Mesenchymal stem cell (in vitro differentiated cells and primary cell): ENCODE data around the gene PLEKHJ1.

Experiments
- DNase-seq: peaks from one replicate; pipeline ENCODE4 v3.0.0-alpha.2; 2013
- H2AFZ ChIP-seq: one replicate; pipeline ENCODE4 v1.6.1; 2013; ENCODE audit warnings: low read depth, mild to moderate bottlenecking, control low read depth, inconsistent platforms, low read length, moderate library complexity
- H2AK5ac ChIP-seq: 2 replicates; pipeline ENCODE4 v1.6.1; 2013; ENCODE audit warnings: low read length, moderate library complexity, mild to moderate bottlenecking, inconsistent platforms; ENCODE audit not compliant: severe bottlenecking
- H2BK120ac ChIP-seq: one replicate; pipeline ENCODE4 v1.6.1; 2013; ENCODE audit warnings: low read depth, mild to moderate bottlenecking, inconsistent platforms, low read length, moderate library complexity
- H2BK12ac ChIP-seq, 2 experiments: one replicate each; pipeline ENCODE4 v1.6.1; 2013; ENCODE audit warnings: inconsistent platforms in 2 of 2, low read length in 2 of 2, mild to moderate bottlenecking in 2 of 2, moderate library complexity in 2 of 2, control low read depth in 1 of 2
- H2BK15ac ChIP-seq: one replicate; pipeline ENCODE4 v1.6.1; 2013; ENCODE audit warnings: mild to moderate bottlenecking, low read depth, inconsistent platforms; ENCODE audit not compliant: poor library complexity, severe bottlenecking
- H2BK5ac ChIP-seq: 2 replicates; pipeline ENCODE4 v1.6.1; 2013; ENCODE audit warnings: low read depth, mild to moderate bottlenecking, low read length, control low read depth, inconsistent platforms; ENCODE audit not compliant: poor library complexity, severe bottlenecking
- H3K14ac ChIP-seq, 2 experiments: one replicate each; pipeline ENCODE4 v1.6.1; 2013; ENCODE audit warnings: inconsistent platforms in 2 of 2, low read length in 2 of 2, control low read depth in 1 of 2, mild to moderate bottlenecking in 1 of 2, moderate library complexity in 1 of 2
- H3K18ac ChIP-seq, 2 experiments: one replicate each; pipeline ENCODE4 v1.6.1; 2013; ENCODE audit warnings: inconsistent platforms in 2 of 2, low read length in 2 of 2, control low read depth in 1 of 2, low read depth in 1 of 2, mild to moderate bottlenecking in 1 of 2
- H3K23ac ChIP-seq, 2 experiments: one replicate each; pipeline ENCODE4 v1.6.1; 2013; ENCODE audit warnings: inconsistent platforms in 2 of 2, low read length in 2 of 2, mild to moderate bottlenecking in 2 of 2, moderate library complexity in 2 of 2, control low read depth in 1 of 2
- H3K27ac ChIP-seq: 2 replicates; pipeline ENCODE4 v1.5.1; 2013; ENCODE audit warnings: mild to moderate bottlenecking, moderate library complexity, low read length, control low read depth, inconsistent platforms; ENCODE audit not compliant: poor library complexity, severe bottlenecking
- H3K27me3 ChIP-seq, 2 experiments: 2 replicates each; pipeline versions ENCODE4 v1.6.1 to v1.7.0; 2013; ENCODE audit warnings: low read length in 2 of 2, mild to moderate bottlenecking in 2 of 2, moderate library complexity in 2 of 2, control low read depth in 1 of 2, inconsistent platforms in 1 of 2; ENCODE audit not compliant: control insufficient read depth in 1 of 2, insufficient read depth in 1 of 2
- H3K36me3 ChIP-seq, 2 experiments: 2 replicates each; pipeline versions ENCODE4 v1.6.1 to v1.7.0; 2013; ENCODE audit warnings: low read length in 2 of 2, control low read depth in 1 of 2, inconsistent platforms in 1 of 2, low read depth in 1 of 2, mild to moderate bottlenecking in 1 of 2; ENCODE audit not compliant: insufficient read depth in 2 of 2, control insufficient read depth in 1 of 2
- H3K4ac ChIP-seq, 2 experiments: one replicate each; pipeline ENCODE4 v1.6.1; 2013; ENCODE audit warnings: inconsistent platforms in 2 of 2, low read length in 2 of 2, mild to moderate bottlenecking in 2 of 2, moderate library complexity in 2 of 2, control low read depth in 1 of 2, low read depth in 1 of 2
- H3K4me1 ChIP-seq: 2 replicates; pipeline ENCODE4 v1.6.1; 2013; ENCODE audit warnings: low read depth, low read length, control low read depth; ENCODE audit not compliant: control insufficient read depth, insufficient read depth
- H3K4me2 ChIP-seq: 2 replicates; pipeline ENCODE4 v1.6.1; 2013; ENCODE audit warnings: low read length, mild to moderate bottlenecking, inconsistent platforms; ENCODE audit not compliant: poor library complexity, severe bottlenecking
- H3K4me3 ChIP-seq, 2 experiments: 2 replicates each; pipeline versions ENCODE4 v1.5.1 to v1.7.0; 2013; ENCODE audit warnings: low read length in 2 of 2, mild to moderate bottlenecking in 2 of 2, control low read depth in 1 of 2, low read depth in 1 of 2; ENCODE audit not compliant: insufficient read depth in 1 of 2
- H3K79me1 ChIP-seq: replicated peaks from 2 replicates; pipeline ENCODE4 v1.6.1; 2013; ENCODE audit warnings: mild to moderate bottlenecking, control low read depth, low read length, inconsistent platforms; ENCODE audit not compliant: poor library complexity, severe bottlenecking
- H3K9ac ChIP-seq: 2 replicates; pipeline ENCODE4 v1.7.0; 2013; ENCODE audit warnings: mild to moderate bottlenecking, low read length, moderate library complexity
- H3K9me3 ChIP-seq: 2 replicates; pipeline ENCODE4 v1.7.0; 2013; ENCODE audit warnings: mild to moderate bottlenecking, low read length; ENCODE audit not compliant: control insufficient read depth
- H4K8ac ChIP-seq: one replicate; pipeline ENCODE4 v1.6.1; 2013; ENCODE audit warnings: inconsistent platforms, mild to moderate bottlenecking, low read length, moderate library complexity
- H4K91ac ChIP-seq: one replicate; pipeline ENCODE4 v1.6.1; 2013; ENCODE audit warnings: mild to moderate bottlenecking, low read length, inconsistent platforms
- WGBS: methylation state at CpG from one replicate; pipeline ENCODE4 v1.1.7; 2013; ENCODE audit warnings: mixed read lengths; 5-methylcytosine and 5-hydroxymethylcytosine counted together

Gene PLEKHJ1

DNA sequence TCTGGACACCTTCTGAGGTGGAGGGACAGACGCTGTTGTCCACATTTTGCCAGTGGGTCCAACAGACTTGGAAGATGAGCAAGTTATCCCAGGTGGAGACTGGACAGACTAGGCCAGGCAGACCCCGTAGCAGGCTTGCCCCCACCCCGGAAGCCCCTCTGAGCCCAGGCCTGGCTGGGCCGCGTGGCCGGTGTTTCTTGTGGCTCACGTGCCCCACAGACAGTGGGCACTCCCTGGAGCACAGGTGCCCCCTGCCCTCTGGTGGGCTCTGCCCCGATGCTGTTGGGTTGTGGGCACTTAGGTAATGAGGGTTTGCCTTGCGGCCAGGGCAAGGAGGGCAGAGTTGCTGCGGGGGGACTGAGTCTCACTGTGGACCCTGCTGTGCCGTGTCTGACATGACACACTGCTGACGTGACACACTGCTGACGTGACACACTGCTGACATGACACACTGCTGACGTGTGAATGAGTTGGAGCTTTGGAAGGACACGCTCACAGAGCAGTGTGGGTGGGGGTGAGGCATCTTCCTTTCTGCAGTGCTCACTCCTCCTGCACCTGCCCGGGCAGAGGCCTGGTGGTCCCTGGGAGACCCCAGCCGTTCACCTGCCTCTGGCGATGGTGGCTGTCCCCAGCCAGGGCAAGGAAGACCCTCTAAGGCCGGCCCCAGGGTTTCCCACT is 47.3 kb downstream of the PLEKHJ1 start:
- H3K23ac ChIP-seq: no peak overlapping the region
- no peak overlapping the region for H2BK5ac ChIP-seq
- peaks cover 40% of the 10 kb centered on the region for H3K4me1 ChIP-seq
- H3K18ac ChIP-seq: no peak overlapping the region
- H2AK5ac ChIP-seq: no peak overlapping the region
- H3K9ac ChIP-seq: peak overlapping the region; percentile 12
- H3K4ac ChIP-seq: no peak overlapping the region
- H3K36me3 ChIP-seq: peaks cover 77 to 78% of the 10 kb centered on the region in 2 experiments
- no peak for DNase-seq
- H3K9me3 ChIP-seq: no peaks in the 10 kb centered on the region
- H3K4me3 ChIP-seq: no peak overlapping the region
- H3K27ac ChIP-seq: no peak overlapping the region
- no peak overlapping the region for H2BK12ac ChIP-seq
- H2BK120ac ChIP-seq: no peak overlapping the region
- H2AFZ ChIP-seq: no peak overlapping the region
- no peak overlapping the region for H2BK15ac ChIP-seq
- no peaks in the 10 kb centered on the region for H3K27me3 ChIP-seq
- H3K14ac ChIP-seq: no peak overlapping the region
- H4K91ac ChIP-seq: no peak overlapping the region
- no peak overlapping the region for H4K8ac ChIP-seq
- WGBS: 98% methylated on average over 19 of the region's 19 CpGs
- no peak overlapping the region for H3K4me2 ChIP-seq
- H3K79me1 ChIP-seq: peaks cover 45% of the 10 kb centered on the region

DNA sequence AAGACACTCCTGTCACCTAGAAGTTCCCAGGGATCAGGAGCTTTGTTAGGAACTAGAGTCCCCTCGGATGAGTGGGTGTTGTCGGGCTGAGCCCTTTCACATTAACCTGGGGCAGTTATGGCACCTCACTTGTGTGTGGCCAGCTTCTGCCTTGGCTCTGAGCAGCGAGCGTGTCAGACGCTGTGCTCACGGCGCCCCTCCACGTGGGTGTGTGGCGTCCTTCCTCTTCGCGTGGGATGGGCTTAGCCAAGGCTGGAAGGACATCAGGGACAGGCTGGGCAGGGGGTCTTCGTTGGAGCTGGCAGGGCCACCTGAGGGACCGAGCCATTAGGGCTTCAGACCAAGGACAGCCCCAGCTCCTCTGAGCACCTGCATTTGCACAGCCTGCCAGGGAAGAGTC is 49.0 kb downstream of the PLEKHJ1 start:
- H3K79me1 ChIP-seq: peaks cover 39% of the 10 kb centered on the region
- peak overlapping the region; percentile 85 for H3K27ac ChIP-seq
- peak overlapping the region; percentile 79 for H3K9ac ChIP-seq
- H3K4ac ChIP-seq: no peak overlapping the region
- no peak overlapping the region for H2BK120ac ChIP-seq
- H2BK15ac ChIP-seq: no peak overlapping the region
- peak overlapping the region in 1 of 2 experiments; percentile 18 for H3K4me3 ChIP-seq
- H3K27me3 ChIP-seq: no peaks in the 10 kb centered on the region
- H2AFZ ChIP-seq: no peak overlapping the region
- peak overlapping the region in 1 of 2 experiments; percentile 0 for H3K23ac ChIP-seq
- no peak overlapping the region for H4K8ac ChIP-seq
- no peak overlapping the region for H4K91ac ChIP-seq
- peaks cover 51% of the 10 kb centered on the region for H3K4me1 ChIP-seq
- no peaks in the 10 kb centered on the region for H3K9me3 ChIP-seq
- peaks cover 72 to 75% of the 10 kb centered on the region in 2 experiments for H3K36me3 ChIP-seq
- no peak overlapping the region for H2BK5ac ChIP-seq
- no peak overlapping the region for H3K4me2 ChIP-seq
- DNase-seq: no peak
- WGBS: 95% methylated on average over 13 of the region's 13 CpGs
- H2AK5ac ChIP-seq: peak overlapping the region; percentile 8
- H2BK12ac ChIP-seq: no peak overlapping the region
- H3K14ac ChIP-seq: no peak overlapping the region
- H3K18ac ChIP-seq: no peak overlapping the region

DNA sequence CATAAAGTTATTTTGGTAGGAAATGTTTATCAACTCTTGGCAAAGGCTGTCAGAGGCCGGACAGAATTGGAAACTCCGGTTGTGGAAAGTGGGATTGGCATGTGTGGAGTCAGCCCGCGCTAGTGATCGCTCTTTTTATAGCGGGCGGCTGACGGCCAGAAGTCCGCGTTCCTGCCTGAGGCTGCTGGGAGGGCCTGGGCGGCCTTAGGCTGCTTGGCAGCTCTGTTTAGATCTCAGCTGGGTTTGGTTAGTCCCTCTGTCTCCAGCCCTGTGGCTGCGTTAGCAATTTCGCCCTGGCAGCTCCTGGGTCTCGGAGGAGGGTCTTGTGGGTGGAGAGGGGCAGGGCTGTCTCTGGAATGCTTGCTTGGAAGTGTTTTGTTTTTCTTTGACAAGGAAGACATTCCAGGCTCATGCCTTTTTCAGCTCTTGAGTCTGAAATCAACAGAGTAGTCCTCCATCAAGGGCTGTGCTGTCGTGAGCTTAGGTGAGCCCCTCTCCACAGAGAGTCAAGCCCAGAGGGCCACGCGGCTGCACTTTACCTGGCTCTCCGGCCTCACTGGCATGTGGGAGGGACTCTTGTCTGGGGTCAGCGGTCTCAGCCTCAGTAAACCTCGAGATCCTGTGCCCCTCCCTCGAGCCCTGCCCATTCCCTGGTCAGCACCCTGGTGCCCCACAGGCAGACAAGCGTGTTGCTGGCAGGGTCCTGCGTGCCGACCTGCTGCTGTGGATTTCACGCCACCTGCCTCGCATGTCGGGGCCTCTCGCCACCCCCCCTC is 49.9 kb downstream of the PLEKHJ1 start:
- Histone ChIP-seq H3K4me2 (peak overlapping the region; percentile 36), H4K8ac (no peak overlapping the region), H3K4ac (no peak overlapping the region), H3K27me3 (no peaks in the 10 kb centered on the region), H2BK120ac (no peak overlapping the region), H3K18ac (peak overlapping the region in 1 of 2 experiments; percentile 3), H2BK12ac (no peak overlapping the region), H3K4me1 (peaks cover 54% of the 10 kb centered on the region), H2AK5ac (peak overlapping the region; percentile 27), H4K91ac (peak overlapping the region; percentile 35), H3K14ac (peak overlapping the region in 1 of 2 experiments; percentile 61), H3K27ac (peak overlapping the region; percentile 85), H3K9ac (peak overlapping the region; percentile 79), H2BK5ac (peak overlapping the region; percentile 0), H3K4me3 (peak overlapping the region in 1 of 2 experiments; percentile 54), H2AFZ (no peak overlapping the region), H2BK15ac (no peak overlapping the region), H3K9me3 (no peaks in the 10 kb centered on the region), H3K23ac (no peak overlapping the region), H3K36me3 (peaks cover 66% of the 10 kb centered on the region in 2 experiments), H3K79me1 (peaks cover 31% of the 10 kb centered on the region)
- peak; percentile 82 for DNase-seq
- WGBS: 71% methylated on average over 28 of the region's 28 CpGs

DNA sequence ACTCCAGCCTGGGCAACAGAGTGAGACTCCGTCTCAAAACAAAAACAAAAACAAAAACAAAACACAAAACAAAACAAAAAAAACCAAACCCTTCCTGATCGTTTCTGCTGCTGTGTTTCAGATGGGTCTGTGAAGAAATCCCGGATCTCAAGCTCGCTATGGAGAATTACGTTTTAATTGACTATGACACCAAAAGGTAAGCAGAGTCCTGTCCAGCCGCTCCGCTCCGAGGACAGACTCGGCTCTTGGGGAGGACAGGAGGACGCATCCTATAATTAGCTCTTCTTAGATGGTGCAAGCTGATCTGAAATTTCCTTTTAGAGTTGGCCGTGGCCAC is 50.4 kb downstream of the PLEKHJ1 start:
- peaks cover 65 to 66% of the 10 kb centered on the region in 2 experiments for H3K36me3 ChIP-seq
- 88% methylated on average over 11 of the region's 11 CpGs for WGBS
- H3K4me1 ChIP-seq: peaks cover 59% of the 10 kb centered on the region
- no peaks in the 10 kb centered on the region for H3K27me3 ChIP-seq
- H2AFZ ChIP-seq: no peak overlapping the region
- no peak overlapping the region for H3K23ac ChIP-seq
- no peak overlapping the region for H3K4ac ChIP-seq
- peaks cover 29% of the 10 kb centered on the region for H3K79me1 ChIP-seq
- H3K27ac ChIP-seq: peak overlapping the region; percentile 85
- peak overlapping the region in 1 of 2 experiments; percentile 48 for H3K4me3 ChIP-seq
- H2BK120ac ChIP-seq: no peak overlapping the region
- DNase-seq: no peak
- peak overlapping the region; percentile 67 for H2AK5ac ChIP-seq
- peak overlapping the region; percentile 76 for H3K9ac ChIP-seq
- peak overlapping the region; percentile 36 for H3K4me2 ChIP-seq
- no peaks in the 10 kb centered on the region for H3K9me3 ChIP-seq
- H2BK15ac ChIP-seq: no peak overlapping the region
- no peak overlapping the region for H3K18ac ChIP-seq
- no peak overlapping the region for H4K8ac ChIP-seq
- no peak overlapping the region for H4K91ac ChIP-seq
- H2BK12ac ChIP-seq: no peak overlapping the region
- peak overlapping the region; percentile 0 for H2BK5ac ChIP-seq
- no peak overlapping the region for H3K14ac ChIP-seq
